ENCODE results near the gene TPST2. TPM values are rescaled to one million over a fixed set of nuclear protein-coding genes. Genes with fewer than 3 reads are reported as not detected.
A peak's percentile ranks its signal among the peaks of the same experiment; 100 is the strongest.
"Not testable (repeated sequence)": the region's sequence is repeated elsewhere in the genome, so short reads cannot be mapped to it uniquely, and the experiment has no call there.

TPST2 gene
- total and polyA plus RNA-seq, 8 donors, result 91.4 to 534 (median 175) TPM

DNA sequence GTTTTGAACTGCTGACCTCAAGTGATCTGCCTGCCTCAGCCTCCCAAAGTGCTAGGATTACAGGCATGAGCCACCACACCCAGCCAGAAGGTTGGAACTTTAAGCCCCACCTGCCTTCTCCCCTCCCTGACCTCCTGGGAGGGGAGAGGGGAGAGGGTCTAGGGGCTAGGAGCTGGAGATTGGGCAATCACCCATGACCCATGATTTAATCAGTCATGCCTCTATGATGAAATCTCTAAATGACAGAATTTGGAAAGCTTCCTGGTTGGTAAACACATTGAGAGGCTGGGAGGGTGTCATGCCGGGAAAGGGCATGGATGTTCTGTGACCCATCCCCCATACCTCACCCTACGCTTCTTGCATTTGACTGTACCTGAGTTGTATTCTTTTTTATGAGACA, 60.6 kb downstream of the TPST2 start:
- TF ChIP-seq CTCF (IDR thresholded peaks at IDR 0.05), result no peak
- WGBS, 2 donors, result 23 to 30% methylated on average over 2 of the region's 2 CpGs
- intact Hi-C loops (cut with DNase I), result no loop called here
- DNase-seq, result peak in 4 of 6 donors; percentile 51 to 74 (median 64)
- Histone ChIP-seq H3K4me3 (no peak overlapping the region), H3K27me3 (no peaks in the 10 kb centered on the region), H3K36me3 (peaks cover 0 to 41% (median 0%) of the 10 kb centered on the region in 3 donors), H3K4me1 (peaks cover 0 to 16% (median 2%) of the 10 kb centered on the region in 3 donors), H3K9me3 (no peaks in the 10 kb centered on the region), H3K27ac (peak overlapping the region in 3 of 4 donors; percentile 49 to 78 (median 56))
- FAIRE-seq, result no peak
- peak; percentile 75 to 84 (median 78) for ATAC-seq

DNA sequence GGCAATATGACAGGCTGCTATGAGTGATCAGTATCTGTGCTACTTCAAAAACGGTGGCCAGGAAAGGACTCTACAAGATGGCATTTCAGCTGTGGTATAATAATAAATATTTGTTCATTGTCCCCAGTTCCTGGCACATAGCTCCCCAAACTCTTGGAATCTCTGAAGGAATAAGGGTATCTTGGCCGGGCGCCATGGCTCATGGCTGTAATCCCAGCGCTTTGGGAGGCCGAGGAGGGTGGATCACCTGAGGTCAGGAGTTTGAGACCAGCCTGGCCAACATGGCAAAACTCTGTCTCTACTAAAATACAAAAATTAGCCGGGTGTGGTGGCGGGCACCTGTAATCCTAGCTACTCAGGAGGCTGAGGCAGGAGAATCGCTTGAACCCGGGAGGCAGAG, 61.4 kb downstream of the TPST2 start:
- Histone ChIP-seq H3K36me3 (peaks cover 0 to 41% (median 0%) of the 10 kb centered on the region in 3 donors), H3K27ac (peak overlapping the region in 2 of 4 donors; percentile 56 to 78), H3K4me1 (peaks cover 0 to 16% (median 2%) of the 10 kb centered on the region in 3 donors)
- H3K27me3 ChIP-seq; FAIRE-seq; ATAC-seq; H3K9me3 ChIP-seq; H3K4me3 ChIP-seq; intact Hi-C loops (cut with DNase I): not testable (repeated sequence)
- WGBS, 2 donors, result 51 to 52% methylated on average over 9 of the region's 9 CpGs
- peak in 1 of 6 donors; percentile 56 for DNase-seq

- Histone ChIP-seq H3K27ac (peak overlapping the region in 2 of 4 donors; percentile 34 to 78), H3K9me3 (no peaks in the 10 kb centered on the region), H3K4me3 (no peak overlapping the region), H3K36me3 (peaks cover 0 to 40% (median 0%) of the 10 kb centered on the region in 3 donors), H3K27me3 (no peaks in the 10 kb centered on the region), H3K4me1 (peaks cover 0 to 16% (median 2%) of the 10 kb centered on the region in 3 donors)
- TF ChIP-seq CTCF (IDR thresholded peaks at IDR 0.05), result no peak
- no peak for FAIRE-seq
- WGBS, 2 donors, result 59 to 67% methylated on average over 15 of the region's 15 CpGs
- intact Hi-C loops (cut with DNase I), result no loop called here
- peak in 1 of 4 donors; percentile 9 for ATAC-seq
- no peak for DNase-seq
Observed at GRCh38 chr22:26527574-26528465, 62.1 kb downstream of the TPST2 start.

GRCh38 chr22:26527167-26527566, 62.8 kb downstream of the TPST2 start:
- DNase-seq, result no peak
- no peak overlapping the region for H3K4me3 ChIP-seq
- peaks cover 0 to 34% (median 0%) of the 10 kb centered on the region in 3 donors for H3K36me3 ChIP-seq
- no peaks in the 10 kb centered on the region for H3K9me3 ChIP-seq
- H3K27me3 ChIP-seq, result no peaks in the 10 kb centered on the region
- intact Hi-C loops (cut with DNase I), result no loop called here
- FAIRE-seq, result no peak
- ATAC-seq, result no peak
- no peak for TF ChIP-seq CTCF (IDR thresholded peaks at IDR 0.05)
- H3K27ac ChIP-seq, result peak overlapping the region in 2 of 4 donors; percentile 24 to 78
- WGBS, 2 donors, result 51 to 52% methylated on average over 3 of the region's 3 CpGs
- H3K4me1 ChIP-seq, result peaks cover 0 to 16% (median 2%) of the 10 kb centered on the region in 3 donors

GRCh38 chr22:26525946-26526564, 63.9 kb downstream of the TPST2 start:
- Histone ChIP-seq H3K9me3 (no peaks in the 10 kb centered on the region), H3K4me1 (peaks cover 0 to 16% (median 2%) of the 10 kb centered on the region in 3 donors), H3K27me3 (no peaks in the 10 kb centered on the region), H3K36me3 (peaks cover 0 to 30% (median 0%) of the 10 kb centered on the region in 3 donors), H3K4me3 (no peak overlapping the region), H3K27ac (peak overlapping the region in 1 of 4 donors; percentile 78)
- DNase-seq (no peak), FAIRE-seq (no peak), ATAC-seq (no peak)
- intact Hi-C loops (cut with DNase I), result no loop called here
- no peak for TF ChIP-seq CTCF (IDR thresholded peaks at IDR 0.05)
- WGBS, 2 donors, result 63 to 64% methylated on average over 7 of the region's 7 CpGs

All from pancreas (tissue), 10 donors.